ENCODE results near the gene TCF4.

- TF ChIP-seq CTCF (IDR thresholded peaks at IDR 0.05; ENCODE audit: low read depth, low read length, poor library complexity, severe bottlenecking) (no peak), EZH2phosphoT487 (IDR thresholded peaks at IDR 0.05; ENCODE audit: borderline replicate concordance, low read length) (no peak)
These were observed 166.7 kb downstream of the TCF4 start for GRCh38 chr18:55421308-55421614.

Measured in DOHH2 (cell line).